IPS-11a (cell line): Measurements from ENCODE around the gene GRK2.
A peak's percentile ranks its signal among the peaks of the same experiment; 100 is the strongest.

ENCODE experiments used
- H3K4me3 ChIP-seq: one replicate; pipeline ENCODE4 v1.5.1; 2013; ENCODE audit warnings: low read depth, low read length, control low read depth

GRK2 gene

DNA sequence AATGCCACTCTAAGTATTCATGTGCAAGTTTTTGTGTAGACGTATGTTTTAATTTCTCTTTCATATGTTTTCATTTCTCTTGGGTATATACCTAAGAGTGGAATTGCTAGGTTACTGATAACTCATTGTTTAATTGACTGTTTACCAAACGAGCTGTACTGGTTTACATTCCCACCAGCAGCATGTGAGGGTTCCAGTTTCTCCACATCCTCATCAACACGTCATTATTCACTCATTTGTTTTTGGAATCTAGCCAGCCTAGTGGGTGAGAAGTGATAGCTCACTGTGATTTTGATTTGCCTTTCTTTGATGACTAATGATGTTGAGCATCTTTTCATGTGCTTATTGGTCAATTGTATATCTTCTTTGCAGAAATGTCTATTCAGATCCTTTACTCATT lies 26.8 kb downstream of the GRK2 start:
- H3K4me3 ChIP-seq = no peak overlapping the region

DNA sequence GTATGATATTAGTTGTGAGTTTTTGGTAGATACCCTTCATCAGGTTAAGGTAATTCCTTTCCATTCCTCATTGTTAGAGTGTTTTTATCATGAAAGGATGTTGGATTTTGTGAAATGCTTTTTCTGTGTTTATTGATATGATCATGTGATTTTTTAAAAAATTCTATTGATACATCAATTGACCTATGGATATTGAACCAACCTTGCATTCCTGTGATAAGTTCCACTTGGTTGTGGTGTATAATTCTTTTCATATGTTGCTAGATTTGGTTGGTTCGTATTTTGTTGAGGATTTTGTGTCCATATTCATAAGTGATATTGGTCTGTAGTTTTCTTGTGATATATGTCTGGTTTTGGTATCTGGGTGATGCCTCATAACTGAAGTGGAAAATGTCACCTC lies 29.6 kb downstream of the GRK2 start:
- H3K4me3 ChIP-seq = no peak overlapping the region

DNA sequence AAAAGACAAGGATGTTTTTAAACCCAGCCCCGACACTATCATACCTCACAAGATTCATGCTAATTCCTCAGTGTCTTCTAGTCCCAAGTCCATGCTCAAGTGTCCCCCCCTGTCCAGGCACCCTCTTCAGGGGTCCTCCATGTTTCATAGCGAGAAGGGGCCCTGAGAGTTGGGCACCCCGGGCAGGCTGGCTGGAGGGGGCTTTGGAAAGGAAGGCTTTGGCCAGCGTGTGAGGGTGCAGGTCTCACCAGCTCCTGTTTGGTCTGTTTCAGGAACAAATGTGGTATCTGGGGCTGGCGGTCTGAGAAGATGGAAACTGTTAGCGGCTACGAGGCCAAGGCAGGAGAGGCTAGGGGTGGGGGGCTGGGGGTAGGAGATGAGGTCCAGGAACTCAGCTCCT lies 32.5 kb downstream of the GRK2 start:
- H3K4me3 ChIP-seq = no peak overlapping the region

DNA sequence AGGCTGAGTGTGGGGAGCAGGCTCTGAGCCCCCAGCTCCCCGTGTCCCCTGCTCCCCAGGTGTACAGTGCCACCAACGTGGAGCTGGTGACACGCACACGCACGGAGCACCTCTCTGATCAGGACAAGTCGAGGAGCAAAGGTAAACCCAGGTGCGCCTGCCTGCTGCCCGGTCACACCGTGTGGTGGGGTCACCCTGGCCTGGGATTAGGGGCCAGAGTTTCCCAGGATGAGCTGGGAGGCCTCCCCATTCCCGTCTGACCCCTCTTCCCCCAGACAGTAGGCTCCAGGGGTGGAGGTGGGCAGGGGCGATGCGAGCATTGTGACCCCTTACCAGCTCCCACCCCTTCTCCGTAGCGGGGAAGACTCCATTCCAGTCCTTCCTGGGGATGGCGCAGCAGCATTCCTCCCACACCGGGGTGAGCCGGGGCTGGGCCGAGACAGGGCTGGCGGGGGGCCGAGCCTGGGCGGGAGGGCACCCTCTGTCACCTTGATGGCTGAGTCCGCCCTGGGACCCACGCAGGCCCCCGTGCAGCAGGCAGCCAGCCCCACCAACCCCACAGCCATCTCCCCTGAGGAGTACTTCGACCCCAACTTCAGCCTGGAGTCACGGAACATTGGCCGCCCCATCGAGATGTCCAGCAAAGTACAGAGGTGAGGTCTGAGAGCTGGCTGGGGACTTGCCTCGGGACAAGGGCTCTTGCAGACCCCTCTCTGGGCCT lies 33.4 kb downstream of the GRK2 start:
- no peak overlapping the region for H3K4me3 ChIP-seq

DNA sequence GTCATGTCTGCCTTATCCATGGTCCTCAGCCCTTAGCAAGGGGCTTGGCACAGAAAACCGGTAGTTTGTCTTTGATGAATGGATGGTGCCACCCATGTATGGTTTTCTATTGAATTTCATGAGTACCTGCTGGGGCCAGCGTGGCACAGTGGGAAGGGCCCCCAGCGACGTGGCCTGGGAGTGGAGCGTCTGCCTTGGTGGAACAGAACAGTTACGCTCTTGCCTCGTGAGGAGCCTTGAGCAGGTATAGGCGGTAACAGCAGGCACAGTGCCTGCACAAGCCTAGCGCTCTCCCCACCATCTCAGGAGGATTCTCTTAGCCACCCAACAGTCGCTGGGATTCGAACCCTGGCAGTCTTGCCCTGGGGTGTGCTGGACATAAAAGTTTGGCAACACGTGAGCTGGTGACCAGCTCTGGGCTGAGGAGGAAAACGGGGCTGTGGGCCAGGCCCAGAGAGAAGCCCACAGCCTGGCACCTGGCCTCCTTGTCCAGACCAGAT lies 34.0 kb downstream of the GRK2 start:
- H3K4me3 ChIP-seq = no peak overlapping the region

DNA sequence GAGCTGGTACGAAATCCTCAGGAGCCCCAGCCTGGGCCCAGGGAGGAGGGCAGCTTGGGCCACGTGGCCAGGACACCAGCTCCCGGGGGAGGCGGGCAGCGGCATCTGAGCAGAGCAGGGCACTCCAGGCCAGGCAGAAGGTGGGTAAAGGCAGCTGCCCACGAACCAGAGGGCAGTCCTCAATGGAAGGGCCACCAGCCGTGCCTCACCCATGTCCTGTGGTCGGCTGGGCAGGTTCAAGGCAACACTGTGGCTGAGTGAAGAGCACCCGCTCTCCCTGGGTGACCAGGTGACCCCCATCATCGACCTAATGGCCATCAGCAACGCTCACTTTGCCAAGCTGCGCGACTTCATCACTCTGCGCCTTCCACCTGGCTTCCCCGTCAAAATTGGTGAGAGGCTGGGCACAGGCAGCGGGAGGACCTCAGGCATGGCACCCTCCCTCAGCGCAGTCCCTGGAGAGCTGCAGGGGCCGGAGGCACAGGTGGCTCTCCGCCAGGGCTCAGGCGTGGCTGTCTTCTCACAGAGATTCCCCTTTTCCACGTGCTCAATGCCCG lies 34.6 kb downstream of the GRK2 start:
- H3K4me3 ChIP-seq = no peak overlapping the region

DNA sequence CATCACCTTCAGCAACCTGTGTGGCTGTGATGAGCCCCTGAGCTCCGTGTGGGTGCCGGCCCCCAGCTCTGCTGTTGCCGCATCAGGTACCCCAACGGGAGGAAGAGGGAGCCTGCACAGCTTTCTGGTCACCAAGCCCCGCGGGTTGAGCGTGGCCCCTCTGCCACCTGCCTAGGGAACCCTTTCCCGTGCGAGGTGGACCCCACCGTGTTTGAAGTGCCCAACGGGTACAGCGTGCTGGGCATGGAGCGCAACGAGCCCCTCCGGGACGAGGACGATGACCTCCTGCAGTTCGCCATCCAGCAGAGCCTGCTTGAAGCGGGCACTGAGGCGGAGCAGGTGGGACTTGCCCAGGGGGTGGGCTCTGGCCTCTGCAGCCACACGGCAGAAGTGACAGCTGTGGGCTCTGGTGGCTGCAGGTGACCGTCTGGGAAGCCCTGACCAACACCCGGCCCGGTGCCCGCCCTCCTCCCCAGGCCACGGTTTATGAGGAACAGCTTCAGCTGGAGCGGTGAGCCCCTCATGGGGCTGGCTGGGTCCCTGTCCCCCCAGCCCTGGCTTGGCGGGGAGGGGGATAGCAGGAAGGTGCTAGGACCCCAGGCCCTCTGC lies 35.1 kb downstream of the GRK2 start:
- no peak overlapping the region for H3K4me3 ChIP-seq

DNA sequence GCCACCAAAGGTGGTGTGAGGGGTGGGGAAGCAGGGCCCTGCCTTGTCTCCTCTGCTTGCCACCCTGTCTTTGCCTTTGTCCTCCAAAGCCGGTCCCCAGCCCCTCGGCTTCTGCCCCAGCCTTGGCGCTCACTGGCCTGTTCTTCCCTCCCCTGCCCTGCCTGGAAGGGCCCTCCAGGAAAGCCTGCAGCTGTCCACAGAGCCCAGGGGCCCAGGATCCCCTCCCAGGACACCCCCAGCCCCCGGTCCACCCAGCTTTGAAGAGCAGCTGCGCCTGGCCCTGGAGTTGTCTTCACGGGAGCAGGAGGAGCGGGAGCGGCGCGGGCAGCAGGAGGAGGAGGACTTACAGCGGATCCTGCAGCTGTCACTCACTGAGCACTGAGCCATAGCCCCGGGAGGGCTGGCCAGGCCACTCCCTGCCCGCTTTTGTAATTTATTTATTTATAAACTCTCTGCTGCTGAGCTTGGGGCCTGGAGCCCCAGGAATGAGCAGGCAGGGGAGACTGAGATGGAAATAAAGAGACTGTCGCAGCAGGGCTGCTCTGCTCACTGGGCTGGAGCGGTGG lies 35.8 kb downstream of the GRK2 start:
- peak overlapping the region; percentile 65 for H3K4me3 ChIP-seq

DNA sequence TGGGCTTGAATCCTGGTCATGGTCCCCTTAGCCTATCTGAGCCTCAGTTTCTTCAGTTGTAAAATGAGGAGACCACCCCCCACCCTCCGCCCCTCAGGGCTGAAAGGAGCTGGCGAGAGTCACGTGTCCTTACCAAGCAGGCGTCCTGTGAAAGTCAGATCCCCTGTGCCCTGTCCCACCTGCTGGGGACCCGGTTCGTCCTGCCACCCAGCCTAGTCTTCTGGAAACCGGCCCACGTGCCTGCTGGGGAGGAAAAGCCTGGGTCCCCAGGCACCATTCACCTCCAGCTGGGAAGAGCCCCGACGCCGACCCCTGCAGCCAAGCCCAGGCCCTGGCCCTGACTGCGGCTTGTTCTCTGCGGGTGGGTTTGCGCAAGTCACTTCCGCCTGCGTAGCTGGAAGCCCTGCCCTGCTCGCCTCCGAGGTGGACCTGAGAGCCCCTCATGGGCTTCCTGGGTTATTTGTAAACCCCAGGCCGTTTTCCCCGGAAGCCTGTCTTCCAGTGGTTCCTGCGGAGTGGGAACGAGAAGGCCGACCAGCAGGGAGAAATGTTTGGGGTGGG lies 36.4 kb downstream of the GRK2 start:
- peak overlapping the region; percentile 65 for H3K4me3 ChIP-seq

DNA sequence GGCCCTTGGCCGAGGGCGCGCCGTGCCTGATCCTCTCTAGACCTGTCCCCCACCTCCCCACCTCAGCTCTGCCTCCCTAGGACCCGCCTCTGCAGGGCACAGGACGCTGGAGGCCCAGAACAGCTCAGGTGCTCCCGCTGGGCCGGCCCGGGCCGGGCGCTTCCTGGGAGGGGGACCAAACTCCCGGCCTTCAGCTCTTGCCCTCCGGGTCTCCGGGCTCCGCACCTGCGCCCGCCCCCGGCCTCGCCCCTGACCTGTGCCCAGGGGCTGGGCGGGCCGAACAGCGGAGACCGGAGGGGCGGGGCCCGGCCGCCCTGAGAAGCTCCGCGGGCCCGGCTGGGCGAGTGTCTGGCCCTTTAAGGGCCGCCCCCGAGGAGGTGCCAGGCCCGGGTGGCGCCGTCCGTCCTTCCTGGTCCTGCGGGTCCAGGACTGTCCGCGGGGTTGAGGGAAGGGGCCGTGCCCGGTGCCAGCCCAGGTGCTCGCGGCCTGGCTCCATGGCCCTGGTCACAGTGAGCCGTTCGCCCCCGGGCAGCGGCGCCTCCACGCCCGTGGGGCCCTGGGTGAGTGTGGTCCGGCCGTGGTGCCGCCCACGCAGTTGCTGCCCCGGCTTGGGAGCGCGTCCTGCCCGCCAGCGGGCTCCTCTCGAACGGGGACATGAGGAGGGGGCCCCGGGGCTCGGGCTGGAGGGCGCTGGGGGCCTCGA lies 37.0 kb downstream of the GRK2 start, which contains the start of gene SSH3:
SSH3 (plus strand) TSS at position 399 of the 703 bp plus-strand sequence; CDS start at position 495, 96 bp downstream.
- peak within 1 kb of the TSS; percentile 65 for H3K4me3 ChIP-seq

DNA sequence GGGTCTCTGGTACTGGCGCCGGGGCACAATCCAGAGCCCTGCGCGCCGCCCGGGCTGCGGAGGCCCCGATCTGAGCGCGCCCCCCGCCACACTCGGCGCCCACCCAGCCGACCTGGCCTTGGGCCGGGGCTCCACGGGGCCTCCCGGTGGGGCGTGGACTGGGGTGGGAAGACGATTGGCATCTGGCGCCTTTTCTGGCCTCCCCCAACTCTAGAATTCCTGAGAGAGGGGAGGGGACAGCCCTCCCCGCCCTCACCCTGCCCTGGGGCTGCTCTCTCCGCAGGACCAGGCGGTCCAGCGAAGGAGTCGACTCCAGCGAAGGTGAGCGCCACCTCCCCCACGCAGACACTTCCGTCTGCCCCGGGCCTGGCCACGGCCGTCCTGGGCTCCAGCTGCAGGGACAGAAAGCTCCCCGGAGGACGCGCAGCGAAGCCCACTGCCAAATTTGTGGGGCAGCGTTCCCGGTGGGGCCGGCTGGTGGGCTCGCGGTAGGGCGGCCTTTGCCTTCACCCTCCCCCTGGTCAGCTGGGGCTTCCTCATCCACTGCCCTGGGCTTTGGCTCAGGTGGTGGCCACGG lies 37.6 kb downstream of the GRK2 start:
- H3K4me3 ChIP-seq = peak overlapping the region; percentile 65

DNA sequence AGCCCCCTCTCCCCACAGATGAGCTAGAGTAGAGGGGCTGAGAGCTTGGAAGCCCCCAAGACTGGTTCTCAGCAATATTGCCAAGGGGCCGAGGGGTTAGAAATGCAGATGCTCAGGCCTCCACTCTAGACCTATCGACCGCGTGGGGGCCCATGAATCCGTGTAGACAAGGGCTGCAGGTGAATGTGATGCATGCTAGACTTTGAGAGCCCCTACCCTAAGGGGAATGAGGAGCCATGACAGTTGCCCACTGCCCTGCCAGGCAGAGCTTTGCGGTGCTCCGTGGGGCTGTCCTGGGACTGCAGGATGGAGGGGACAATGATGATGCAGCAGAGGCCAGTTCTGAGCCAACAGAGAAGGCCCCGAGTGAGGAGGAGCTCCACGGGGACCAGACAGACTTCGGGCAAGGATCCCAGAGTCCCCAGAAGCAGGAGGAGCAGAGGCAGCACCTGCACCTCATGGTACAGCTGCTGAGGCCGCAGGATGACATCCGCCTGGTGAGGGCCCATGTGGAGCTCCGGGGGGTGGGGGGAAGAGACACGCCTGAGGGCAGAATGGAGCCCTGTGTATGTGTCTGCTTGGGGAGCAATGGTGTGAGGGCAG lies 38.3 kb downstream of the GRK2 start:
- no peak overlapping the region for H3K4me3 ChIP-seq

DNA sequence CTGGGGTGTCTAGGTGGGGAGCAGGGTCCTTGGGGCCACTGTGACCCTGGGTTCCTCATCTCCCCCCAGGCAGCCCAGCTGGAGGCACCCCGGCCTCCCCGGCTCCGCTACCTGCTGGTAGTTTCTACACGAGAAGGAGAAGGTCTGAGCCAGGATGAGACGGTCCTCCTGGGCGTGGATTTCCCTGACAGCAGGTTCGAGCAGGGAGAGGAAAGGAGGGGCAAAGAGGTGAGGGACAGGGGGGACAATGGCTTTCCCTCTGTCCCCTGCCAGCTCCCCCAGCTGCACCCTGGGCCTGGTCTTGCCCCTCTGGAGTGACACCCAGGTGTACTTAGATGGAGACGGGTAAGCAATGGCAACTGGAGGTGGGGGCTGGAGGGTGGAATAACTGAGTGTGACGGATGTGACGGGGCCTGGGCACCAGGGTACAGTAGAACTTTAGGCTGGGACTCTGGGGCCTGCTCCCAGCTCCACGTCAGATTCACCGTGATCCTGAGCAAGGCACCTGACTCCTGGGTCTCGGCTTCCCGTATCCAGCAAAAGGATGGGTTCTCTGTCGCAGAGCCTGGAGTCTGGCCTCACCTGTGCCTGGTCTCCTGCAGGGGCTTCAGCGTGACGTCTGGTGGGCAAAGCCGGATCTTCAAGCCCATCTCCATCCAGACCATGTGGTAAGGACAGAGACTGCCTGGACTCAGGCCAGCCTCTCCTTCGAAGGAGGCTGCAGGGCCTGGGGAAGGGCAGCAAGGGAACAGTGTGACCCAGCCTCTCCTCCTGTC lies 40.7 kb downstream of the GRK2 start:
- no peak overlapping the region for H3K4me3 ChIP-seq

DNA sequence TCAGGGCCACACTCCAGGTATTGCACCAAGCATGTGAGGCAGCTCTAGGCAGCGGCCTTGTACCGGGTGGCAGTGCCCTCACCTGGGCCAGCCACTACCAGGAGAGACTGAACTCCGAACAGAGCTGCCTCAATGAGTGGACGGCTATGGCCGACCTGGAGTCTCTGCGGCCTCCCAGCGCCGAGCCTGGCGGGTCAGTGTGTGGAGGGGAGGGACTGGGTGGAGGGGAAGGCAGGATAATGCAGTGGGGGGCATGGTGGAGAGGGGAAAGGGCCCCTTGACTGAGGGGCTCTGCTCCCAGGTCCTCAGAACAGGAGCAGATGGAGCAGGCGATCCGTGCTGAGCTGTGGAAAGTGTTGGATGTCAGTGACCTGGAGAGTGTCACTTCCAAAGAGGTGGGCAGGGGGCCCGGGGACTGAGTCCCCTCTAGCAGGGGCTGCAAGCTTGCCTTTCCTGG lies 41.3 kb downstream of the GRK2 start:
- no peak overlapping the region for H3K4me3 ChIP-seq

DNA sequence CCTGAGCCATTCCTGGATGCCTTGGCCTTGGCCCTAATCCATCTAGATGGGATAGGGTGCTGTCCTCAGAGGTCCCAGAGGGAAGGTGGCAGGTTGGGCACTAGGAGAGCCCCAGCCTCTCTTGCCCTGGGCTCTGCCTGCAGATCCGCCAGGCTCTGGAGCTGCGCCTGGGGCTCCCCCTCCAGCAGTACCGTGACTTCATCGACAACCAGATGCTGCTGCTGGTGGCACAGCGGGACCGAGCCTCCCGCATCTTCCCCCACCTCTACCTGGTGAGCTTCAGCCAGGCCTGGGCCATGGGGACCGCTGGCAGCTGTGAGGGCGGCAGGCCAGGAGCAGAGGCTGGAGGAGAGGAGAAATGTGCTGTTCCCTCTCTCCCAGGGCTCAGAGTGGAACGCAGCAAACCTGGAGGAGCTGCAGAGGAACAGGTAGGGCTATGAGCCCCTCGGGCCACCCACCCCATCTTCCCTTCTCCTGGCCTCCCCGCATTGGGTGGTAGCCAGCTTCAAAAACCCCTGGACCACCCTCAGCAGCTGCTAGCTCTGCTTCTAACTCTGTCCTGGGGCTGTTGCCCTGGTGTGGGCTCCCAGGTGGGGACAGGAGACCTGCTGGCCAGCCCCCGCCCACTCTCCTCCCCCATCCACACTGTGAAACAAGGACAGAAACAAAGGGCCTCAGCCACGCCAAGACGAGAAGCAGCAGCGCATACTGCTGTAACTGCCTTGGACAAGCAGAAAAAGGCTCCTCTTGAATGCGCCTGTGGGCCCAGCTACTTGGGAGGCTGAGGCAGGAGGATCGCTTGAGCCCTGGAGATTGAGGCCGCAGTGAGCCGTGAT lies 42.0 kb downstream of the GRK2 start:
- no peak overlapping the region for H3K4me3 ChIP-seq

DNA sequence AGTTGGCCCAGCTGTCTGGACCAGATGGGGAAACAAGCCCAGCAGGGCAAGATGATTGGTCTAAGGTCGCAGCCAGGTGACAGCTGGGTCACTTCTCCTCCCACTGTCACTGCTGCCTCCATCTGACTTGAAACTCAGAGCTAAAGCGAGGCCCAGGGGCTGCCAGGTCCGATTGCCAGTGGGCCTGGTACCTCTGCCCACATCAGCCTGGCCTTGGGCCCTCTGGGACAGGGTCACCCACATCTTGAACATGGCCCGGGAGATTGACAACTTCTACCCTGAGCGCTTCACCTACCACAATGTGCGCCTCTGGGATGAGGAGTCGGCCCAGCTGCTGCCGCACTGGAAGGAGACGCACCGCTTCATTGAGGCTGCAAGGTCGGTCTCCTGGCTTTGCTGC lies 42.9 kb downstream of the GRK2 start:
- no peak overlapping the region for H3K4me3 ChIP-seq

DNA sequence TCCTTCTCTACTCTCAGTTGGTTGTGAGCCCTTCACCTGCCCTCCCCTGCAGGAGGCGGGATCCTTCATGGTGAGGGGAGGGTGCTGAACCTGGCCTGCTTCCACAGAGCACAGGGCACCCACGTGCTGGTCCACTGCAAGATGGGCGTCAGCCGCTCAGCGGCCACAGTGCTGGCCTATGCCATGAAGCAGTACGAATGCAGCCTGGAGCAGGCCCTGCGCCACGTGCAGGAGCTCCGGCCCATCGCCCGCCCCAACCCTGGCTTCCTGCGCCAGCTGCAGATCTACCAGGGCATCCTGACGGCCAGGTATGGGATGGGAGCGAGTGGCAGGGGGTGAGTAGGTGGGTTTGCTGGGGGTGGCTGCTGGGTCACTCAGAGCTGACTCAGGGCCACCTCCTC lies 43.4 kb downstream of the GRK2 start:
- no peak overlapping the region for H3K4me3 ChIP-seq

DNA sequence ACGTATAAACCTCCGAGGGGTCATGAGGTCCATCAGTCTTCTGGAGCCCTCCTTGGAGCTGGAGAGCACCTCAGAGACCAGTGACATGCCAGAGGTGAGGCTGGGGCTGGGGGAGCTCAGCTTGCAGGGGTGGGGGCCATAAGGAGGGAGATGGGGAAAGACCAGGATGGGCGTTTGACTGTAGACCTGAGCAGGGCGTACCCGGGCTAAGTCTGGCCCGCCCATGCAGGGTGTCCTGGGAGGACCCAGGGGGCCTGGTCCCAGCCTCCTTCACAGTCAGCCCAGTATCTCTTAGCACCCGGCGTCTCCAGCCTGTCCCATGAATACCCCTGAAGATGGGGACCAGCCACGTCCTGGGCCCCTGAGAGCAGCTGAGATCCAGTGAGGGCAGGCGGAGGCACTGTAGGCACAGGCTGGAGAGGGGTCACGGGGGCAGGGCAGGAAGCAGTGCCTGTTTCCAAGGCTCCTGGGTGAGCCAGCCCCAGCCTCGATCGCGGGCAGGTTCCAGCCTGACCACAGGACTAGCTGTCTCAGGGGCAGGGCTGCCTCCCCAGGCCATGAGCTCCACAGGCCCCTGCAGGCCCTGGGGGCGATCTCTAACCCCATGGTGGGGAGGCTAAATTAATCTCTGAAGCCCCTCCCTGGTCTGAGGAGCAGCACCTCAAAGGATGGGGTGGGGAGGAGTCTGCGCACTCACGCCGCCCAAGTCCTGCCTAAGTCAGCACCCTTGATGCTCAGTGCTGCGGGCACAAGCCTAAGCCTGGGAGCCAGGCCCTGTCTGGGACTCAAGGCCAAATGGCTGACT lies 44.2 kb downstream of the GRK2 start:
- no peak overlapping the region for H3K4me3 ChIP-seq
